NCI-H146 treated with DMSO at 0.1 percent for 48 hours (cell line): ENCODE results near the gene CAPN5.
"Not testable (repeated sequence)": the region's sequence is repeated elsewhere in the genome, so short reads cannot be mapped to it uniquely, and the experiment has no call there.

Source experiments
- DNase-seq: peaks from one replicate; lab custom pipeline; 2025; ENCODE audit not compliant: unreplicated experiment; lab: John Stamatoyannopoulos, UW

The CAPN5 gene

GRCh38 chr11:77042111-77042726 is 24.6 kb upstream of the CAPN5 start:
- no peak for DNase-seq

- no peak for DNase-seq
These were observed 22.4 kb upstream of the CAPN5 start for GRCh38 chr11:77044356-77044755.

GRCh38 chr11:77044886-77045285 is 21.9 kb upstream of the CAPN5 start:
- DNase-seq: no peak

DNA sequence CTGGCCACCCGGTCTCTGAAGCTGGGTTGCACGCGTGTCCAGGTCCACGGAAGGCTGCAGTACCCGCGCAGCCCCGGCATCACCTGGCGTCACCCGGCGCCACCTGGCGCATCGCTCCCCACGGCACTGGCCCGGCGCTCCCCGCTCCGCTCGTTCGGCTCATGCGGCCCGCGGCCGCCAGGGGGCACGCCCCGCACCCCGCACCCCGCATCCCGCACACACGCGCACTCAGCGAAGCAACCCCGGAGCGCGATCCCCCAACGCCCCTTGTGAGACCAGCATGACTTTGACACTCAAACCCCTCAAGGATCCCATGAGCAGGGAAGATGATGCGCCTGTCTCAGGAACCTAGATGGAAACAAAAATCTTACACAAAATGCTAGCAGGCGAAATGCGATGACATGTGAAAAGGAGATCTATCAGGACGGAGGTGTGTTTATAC is 20.7 kb upstream of the CAPN5 start:
- no peak for DNase-seq

GRCh38 chr11:77047007-77047927 is 19.5 kb upstream of the CAPN5 start:
- peak; percentile 75 for DNase-seq

DNA sequence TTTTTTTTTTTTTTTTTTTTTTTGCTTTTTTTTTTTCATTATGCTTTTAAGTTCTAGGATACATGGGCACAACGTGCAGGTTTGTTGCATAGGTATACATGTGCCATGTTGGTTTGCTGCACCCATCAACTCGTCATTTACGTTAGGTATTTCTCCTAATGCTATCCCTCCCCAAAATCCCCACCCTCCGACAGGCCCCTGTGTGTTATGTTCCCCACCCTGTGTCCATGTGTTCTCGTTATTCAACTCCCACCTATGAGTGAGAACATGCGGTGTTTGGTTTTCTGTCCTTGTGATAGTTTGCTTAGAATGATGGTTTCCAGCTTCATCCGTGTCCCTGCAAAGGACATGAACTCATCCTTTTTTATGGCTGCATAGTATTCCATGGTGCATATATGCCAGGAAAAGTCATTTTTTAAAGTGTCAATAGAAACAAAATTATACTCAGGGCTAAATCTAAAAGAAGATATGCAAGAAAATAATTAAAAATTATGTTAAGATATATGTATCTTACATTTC is 18.8 kb upstream of the CAPN5 start:
- not testable (repeated sequence) for DNase-seq

GRCh38 chr11:77049026-77049425 is 17.7 kb upstream of the CAPN5 start:
- DNase-seq: no peak

DNA sequence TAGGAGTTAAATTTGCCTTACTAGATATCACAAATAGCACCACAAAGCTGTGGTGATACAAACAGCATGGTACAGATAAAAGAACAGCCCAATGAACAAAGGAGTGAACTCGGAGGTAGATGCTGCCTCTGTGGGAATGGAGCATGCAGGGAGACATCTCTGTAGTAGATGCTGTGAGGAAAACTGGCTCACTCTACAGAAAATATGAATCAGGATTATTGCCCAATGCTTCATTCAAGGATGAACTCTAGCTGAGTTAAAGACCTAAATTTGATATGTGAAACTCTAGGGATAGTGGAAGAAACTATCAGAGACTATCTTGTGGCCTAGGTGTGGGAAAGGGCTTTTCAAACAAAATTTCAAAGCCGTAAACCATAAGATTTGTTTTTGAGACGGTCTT is 15.3 kb upstream of the CAPN5 start:
- no peak for DNase-seq

DNA sequence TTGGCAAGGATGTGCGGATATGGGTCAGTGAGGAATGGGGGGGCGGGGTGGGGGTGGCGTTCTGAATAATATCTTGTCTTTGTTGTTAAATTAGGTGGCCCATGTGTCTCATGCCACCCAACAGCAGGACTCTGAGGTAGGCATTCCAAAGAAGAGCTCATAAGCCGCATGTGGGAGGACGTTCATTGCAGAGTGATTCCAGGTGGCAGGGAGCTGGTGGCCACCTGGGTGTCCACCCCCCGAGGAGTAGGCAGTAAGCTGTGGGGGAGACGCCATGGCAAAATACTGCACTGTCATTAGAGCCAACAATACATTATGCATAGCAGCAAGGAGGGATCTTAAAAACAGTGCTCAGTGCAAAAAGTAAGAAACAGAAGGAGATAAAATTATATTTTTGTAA is 14.3 kb upstream of the CAPN5 start:
- DNase-seq: no peak

- DNase-seq: no peak
These were observed 13.4 kb upstream of the CAPN5 start for GRCh38 chr11:77053217-77054015.

DNA sequence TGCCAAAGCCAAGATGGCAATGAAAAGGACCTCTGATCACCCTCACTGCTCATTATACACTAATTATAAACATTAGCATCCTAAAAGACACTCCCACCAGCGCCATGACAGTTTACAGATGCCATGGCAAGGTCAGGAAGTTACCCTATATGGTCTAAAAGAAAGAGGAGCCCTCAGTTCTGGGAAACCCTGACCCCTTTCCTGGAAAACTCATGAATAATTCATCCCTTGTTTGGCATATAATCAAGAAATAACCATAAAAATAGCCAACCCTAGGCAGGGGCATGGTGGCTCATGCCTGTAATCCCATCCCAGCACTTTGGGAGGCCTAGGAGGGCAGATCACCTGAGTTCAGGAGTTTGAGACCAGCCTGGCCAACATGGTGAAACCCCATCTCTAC is 12.7 kb upstream of the CAPN5 start:
- no peak for DNase-seq

GRCh38 chr11:77055101-77055561 is 11.6 kb upstream of the CAPN5 start:
- no peak for DNase-seq

- DNase-seq: no peak
These were observed 10.9 kb upstream of the CAPN5 start for GRCh38 chr11:77055913-77056312.

- no peak for DNase-seq
These were observed 9.9 kb upstream of the CAPN5 start for GRCh38 chr11:77056814-77057402.

DNA sequence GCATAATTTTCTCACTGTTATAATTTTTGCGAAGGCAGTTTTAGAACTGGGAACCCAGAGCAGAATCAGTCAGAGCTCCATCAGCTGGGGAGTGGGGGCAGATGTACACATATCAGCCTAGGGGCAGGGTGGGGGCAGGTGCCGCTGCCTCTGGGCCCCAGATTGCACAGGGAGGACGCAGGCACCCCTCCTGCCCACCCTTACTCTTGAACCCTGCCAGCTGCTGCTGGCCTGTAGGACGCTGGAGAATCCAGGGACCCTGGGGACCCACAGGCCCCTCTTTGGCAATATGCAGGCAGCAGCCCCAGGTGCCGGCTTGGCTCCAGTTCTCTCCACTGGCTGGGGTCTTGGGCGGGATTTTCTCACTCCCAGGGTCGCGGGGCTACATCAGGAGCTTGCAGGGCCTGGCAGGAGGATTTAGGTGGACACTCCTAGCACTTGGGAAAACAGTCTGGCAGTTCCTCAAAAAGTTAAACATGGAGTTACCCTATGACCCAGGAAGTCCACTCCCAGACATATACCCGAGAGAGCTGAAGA is 8.8 kb upstream of the CAPN5 start:
- DNase-seq: no peak

DNA sequence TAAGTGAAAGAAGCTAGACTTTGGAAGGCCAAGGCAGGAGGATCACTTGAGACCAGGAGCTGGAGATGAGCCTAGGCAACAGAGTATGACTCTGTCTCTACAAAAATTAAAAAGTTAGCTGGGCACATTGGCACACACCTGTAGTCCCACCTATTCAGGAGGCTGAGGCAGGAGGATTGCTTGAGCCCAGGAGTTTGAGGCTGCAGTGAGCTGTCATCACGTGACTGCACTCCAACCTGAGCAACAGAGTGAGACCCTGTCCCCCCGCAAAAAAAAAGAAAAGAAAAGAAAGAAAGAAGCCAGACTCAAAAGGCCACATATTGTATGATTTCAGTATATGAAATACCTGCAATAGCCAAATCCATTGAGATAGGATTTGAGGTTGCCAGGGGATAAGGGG is 7.9 kb upstream of the CAPN5 start:
- DNase-seq: no peak

- no peak for DNase-seq
These were observed 7.0 kb upstream of the CAPN5 start for GRCh38 chr11:77059806-77060205.

DNA sequence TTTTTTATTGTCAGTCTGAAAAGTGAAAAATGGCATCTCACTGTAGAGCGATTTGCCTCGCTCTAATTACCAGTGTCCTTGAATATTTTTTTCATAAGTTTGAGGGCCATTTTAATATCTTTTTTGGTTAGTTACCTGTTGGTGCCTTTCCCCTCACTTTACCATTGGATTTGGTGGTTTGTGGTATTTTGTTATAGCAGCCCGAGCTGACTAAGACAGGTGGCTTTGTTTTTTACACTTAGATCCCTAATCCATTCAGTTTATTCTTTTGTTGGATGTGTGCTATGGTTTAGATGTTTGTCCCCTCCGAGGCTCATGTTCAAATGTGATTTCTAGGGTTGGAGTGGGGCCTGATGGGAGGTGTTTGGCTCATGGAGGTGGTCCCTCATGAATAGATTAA is 6.5 kb upstream of the CAPN5 start:
- DNase-seq: no peak

DNA sequence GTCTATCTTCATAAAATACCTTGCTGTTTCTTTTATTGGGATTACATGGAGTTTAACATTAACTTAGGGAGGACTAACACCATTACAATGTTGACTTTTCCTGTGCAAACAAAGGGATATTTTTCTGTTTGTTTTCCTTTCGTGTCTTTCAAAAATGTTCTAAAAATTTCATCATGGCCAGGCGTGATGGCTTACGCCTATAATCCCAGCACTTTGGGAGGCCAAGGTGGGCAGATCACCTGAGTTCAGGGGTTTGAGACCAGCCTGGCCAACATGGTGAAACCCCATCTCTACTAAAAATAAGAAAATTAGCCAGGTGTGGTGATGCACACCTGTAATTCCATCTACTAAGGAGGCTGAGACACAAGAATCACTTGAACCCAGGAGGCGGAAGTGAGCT is 5.5 kb upstream of the CAPN5 start:
- not testable (repeated sequence) for DNase-seq

GRCh38 chr11:77062924-77063323 is 3.8 kb upstream of the CAPN5 start:
- no peak for DNase-seq

GRCh38 chr11:77063407-77063806 is 3.4 kb upstream of the CAPN5 start:
- no peak for DNase-seq
